Measurements from ENCODE around the gene STT3A. TPM values are rescaled to one million over a fixed set of nuclear protein-coding genes. Genes with fewer than 3 reads are reported as not detected.

Gene STT3A
- total RNA-seq, 1 donor from 2014 or later, result 101 TPM

DNA sequence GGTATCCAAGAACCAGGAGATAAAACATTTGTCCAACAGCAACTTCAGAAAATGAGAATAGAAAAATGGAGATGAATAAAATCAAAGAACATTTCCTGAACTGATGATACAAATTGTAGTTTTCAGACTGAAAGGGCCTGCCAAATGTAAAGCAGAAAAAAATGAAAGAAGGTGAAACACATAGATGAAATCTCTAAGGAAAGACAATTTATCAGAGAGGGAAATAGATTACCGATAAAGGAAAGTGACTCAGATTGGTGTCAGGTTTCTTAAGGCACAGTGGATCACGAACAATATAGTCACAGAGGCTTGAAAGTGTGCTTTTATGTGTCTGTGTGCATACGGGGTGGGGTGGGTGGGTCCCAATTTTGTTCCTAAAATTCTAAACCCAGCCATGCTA is 4.1 kb upstream of the STT3A start:
- H3K4me3 ChIP-seq, result no peak overlapping the region
- no peak overlapping the region for H3K27ac ChIP-seq
- ATAC-seq (no peak), DNase-seq (no peak)
- no peaks in the 10 kb centered on the region for H3K27me3 ChIP-seq (ENCODE audit: low read depth)
- H3K36me3 ChIP-seq, result peaks cover 13% of the 10 kb centered on the region
- TF ChIP-seq, protein P1, sequence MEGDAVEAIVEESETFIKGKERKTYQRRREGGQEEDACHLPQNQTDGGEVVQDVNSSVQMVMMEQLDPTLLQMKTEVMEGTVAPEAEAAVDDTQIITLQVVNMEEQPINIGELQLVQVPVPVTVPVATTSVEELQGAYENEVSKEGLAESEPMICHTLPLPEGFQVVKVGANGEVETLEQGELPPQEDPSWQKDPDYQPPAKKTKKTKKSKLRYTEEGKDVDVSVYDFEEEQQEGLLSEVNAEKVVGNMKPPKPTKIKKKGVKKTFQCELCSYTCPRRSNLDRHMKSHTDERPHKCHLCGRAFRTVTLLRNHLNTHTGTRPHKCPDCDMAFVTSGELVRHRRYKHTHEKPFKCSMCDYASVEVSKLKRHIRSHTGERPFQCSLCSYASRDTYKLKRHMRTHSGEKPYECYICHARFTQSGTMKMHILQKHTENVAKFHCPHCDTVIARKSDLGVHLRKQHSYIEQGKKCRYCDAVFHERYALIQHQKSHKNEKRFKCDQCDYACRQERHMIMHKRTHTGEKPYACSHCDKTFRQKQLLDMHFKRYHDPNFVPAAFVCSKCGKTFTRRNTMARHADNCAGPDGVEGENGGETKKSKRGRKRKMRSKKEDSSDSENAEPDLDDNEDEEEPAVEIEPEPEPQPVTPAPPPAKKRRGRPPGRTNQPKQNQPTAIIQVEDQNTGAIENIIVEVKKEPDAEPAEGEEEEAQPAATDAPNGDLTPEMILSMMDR (IDR thresholded peaks at IDR 0.05), result no peak
- intact Hi-C loops (cut with DNase I), result no loop called here
- peaks cover 9% of the 10 kb centered on the region for H3K4me1 ChIP-seq
- no peaks in the 10 kb centered on the region for H3K9me3 ChIP-seq

DNA sequence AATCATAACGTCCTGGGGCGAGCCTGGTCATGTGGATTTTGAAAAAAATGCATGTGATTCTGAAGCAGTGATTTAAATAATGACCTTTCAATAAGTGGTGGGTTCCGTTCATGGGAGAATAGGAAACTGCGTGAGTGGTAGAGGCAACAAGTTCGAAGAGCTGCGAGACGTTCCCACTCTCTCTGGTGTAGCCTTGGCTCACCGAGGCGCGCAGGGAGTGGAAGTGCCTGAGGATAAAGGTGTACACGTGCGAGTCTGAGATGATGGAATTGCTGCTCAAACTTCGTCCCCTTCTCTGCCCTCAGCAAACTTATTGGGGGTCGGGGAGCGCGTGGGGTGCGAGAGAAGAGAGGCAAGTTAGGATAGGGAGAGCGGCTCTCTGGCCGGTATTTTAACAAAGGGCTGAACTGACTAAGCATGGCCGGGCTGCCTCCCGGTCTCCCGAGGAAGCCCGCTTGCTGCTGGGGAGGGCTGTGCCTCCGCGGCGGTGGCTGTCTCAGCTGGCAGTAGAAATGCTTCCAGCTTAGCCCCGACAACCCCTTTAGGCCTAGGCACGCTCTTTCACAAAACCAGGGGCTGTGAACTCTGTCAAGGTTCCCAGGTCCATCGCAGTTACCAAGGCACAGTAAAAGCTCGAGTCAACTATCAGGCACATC is 875 bp upstream of the STT3A start:
- Histone ChIP-seq H3K4me3 (peak overlapping the region; percentile 60), H3K9me3 (no peaks in the 10 kb centered on the region), H3K27ac (peak overlapping the region; percentile 99), H3K4me1 (peaks cover 36% of the 10 kb centered on the region), H3K36me3 (peaks cover 8% of the 10 kb centered on the region), H3K27me3 (ENCODE audit: low read depth) (no peaks in the 10 kb centered on the region)
- peak; percentile 43 to 54 for ATAC-seq
- intact Hi-C loops (cut with DNase I), result no loop called here
- peak; percentile 59 for DNase-seq
- TF ChIP-seq, protein P1 (IDR thresholded peaks at IDR 0.05), result no peak

DNA sequence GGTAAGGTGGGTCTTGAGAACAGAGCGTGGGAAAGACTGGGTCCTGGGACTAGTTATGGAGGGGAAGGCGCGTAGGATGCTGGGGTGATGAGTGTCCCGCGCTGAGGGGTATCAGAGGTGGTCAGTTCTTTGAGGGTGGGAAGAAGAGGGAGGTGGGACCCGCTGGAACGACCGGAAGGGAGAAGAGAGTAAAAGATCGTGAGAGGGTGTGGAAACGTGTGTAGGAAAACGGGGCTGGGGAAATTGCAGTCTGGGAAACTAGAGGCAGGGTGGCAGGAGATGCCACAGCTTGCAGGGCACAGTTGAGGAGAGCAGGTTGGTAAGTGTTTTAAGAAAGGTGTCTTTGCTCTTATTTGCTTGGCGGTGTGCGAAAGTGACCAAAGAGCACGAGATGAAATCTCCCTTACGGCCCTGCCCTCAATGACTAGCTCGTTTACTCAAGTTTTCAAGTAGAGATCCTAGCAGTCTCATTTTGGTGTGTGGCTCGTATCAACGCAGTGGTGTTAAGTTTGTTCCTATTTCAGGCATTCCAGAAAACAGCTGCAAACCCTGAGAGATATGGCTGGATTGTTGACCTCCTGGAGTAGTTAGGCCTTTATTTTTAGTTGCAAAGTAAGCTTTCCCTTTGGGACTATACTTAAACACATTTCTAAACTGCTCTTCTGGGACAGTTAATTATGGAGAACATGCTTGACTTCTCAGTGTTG is 615 bp downstream of the STT3A start:
- TF ChIP-seq, protein P1 (IDR thresholded peaks at IDR 0.05), result no peak
- H3K27ac ChIP-seq, result peak overlapping the region; percentile 66
- peak in 1 of 2 donors; percentile 4 for ATAC-seq
- H3K4me1 ChIP-seq, result peaks cover 36% of the 10 kb centered on the region
- H3K9me3 ChIP-seq, result no peaks in the 10 kb centered on the region
- no peaks in the 10 kb centered on the region for H3K27me3 ChIP-seq (ENCODE audit: low read depth)
- no peak for DNase-seq
- H3K4me3 ChIP-seq, result peak overlapping the region; percentile 60
- H3K36me3 ChIP-seq, result peaks cover 23% of the 10 kb centered on the region
- intact Hi-C loops (cut with DNase I), result no loop called here

DNA sequence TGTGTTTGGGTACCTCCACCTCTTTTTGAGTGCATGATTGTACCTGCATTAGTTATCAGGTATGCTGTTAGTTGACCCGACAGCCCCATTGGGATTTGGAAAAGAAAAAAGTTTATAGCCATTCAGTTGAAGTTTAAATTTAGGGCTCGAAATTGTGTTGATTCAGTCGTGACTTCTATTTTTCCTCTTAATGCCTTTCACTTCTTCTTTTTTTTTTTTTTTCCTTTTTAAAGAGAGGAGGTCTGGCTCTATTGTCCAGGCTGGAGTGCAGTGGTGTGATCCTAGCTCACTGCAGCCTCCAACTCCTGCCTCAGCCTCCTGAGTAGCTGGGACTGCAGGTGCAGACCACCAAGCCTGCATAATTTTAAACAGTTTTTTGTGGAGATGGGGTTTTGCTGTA is 2.3 kb downstream of the STT3A start:
- H3K4me3 ChIP-seq, result no peak overlapping the region
- no peak overlapping the region for H3K27ac ChIP-seq
- no peaks in the 10 kb centered on the region for H3K27me3 ChIP-seq (ENCODE audit: low read depth)
- no peak for ATAC-seq
- TF ChIP-seq, protein P1 (IDR thresholded peaks at IDR 0.05), result no peak
- DNase-seq, result no peak
- no peaks in the 10 kb centered on the region for H3K9me3 ChIP-seq
- peaks cover 40% of the 10 kb centered on the region for H3K36me3 ChIP-seq
- peaks cover 36% of the 10 kb centered on the region for H3K4me1 ChIP-seq
- intact Hi-C loops (cut with DNase I), result no loop called here

DNA sequence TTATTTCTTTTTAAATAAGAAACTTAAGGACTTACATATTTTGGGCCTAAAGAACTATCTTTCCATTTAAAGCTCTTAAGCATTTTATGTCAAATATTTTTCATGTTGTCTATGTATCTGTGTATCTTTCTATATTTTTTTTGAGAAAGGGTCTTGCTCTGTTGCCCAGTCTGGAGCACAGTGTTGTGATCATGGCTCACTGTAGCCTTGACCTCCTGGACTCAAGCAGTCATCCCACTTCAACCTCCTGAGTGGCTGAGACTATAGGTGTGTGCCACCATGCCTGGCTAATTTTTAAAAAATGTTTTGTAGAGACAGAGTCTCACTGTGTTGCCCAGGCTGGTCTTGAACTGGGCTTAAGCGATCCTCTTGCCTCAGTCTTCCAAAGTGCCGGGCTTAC is 8.0 kb downstream of the STT3A start:
- H3K27ac ChIP-seq, result no peak overlapping the region
- peaks cover 97% of the 10 kb centered on the region for H3K36me3 ChIP-seq
- no peak for ATAC-seq
- intact Hi-C loops (cut with DNase I), result no loop called here
- no peak for DNase-seq
- H3K27me3 ChIP-seq (ENCODE audit: low read depth), result no peaks in the 10 kb centered on the region
- H3K4me1 ChIP-seq, result peaks cover 6% of the 10 kb centered on the region
- TF ChIP-seq, protein P1 (IDR thresholded peaks at IDR 0.05), result no peak
- no peaks in the 10 kb centered on the region for H3K9me3 ChIP-seq
- no peak overlapping the region for H3K4me3 ChIP-seq

Measured in lower lobe of right lung (tissue), 2 donors.